WTC11 (cell line): ENCODE results near the gene GRIN1. TPM values are rescaled to one million over a fixed set of nuclear protein-coding genes. Genes with fewer than 3 reads are reported as not detected.

ENCODE experiments used
- ATAC-seq: fragments of 200-7000 bp; cut with Tn5 transposase; 2 replicates; pipeline ENCODE4 v1.10.0; 2021; ENCODE audit warnings: mild to moderate bottlenecking, moderate library complexity
- CTCF ChIA-PET: fragments of 300-600 bp; sonication (Branson Sonifier 250); formaldehyde crosslinking; loops from one replicate; lab custom pipeline; 2021; ENCODE audit warnings: antibody characterized with exemption; lab: Charles Lee
- POLR2A ChIA-PET: fragments of 350-600 bp; sonication (Branson Sonifier 250); formaldehyde crosslinking; loops from one replicate; lab custom pipeline; 2021; ENCODE audit warnings: antibody characterized with exemption; lab: Charles Lee
- DNase-seq: peaks from one replicate; pipeline ENCODE4 v3.0.0; 2021; ENCODE audit warnings: low spot score
- H3K27ac Mint-ChIP-seq: 2 replicates; pipeline ENCODE4 v1.8.0; 2021; ENCODE audit warnings: mixed read lengths
- H3K27me3 Mint-ChIP-seq: 2 replicates; pipeline ENCODE4 v1.8.0; 2021; ENCODE audit warnings: low read depth, mild to moderate bottlenecking, moderate library complexity, mixed read lengths
- H3K36me3 Mint-ChIP-seq: 2 replicates; pipeline ENCODE4 v1.8.0; 2021; ENCODE audit warnings: mixed read lengths
- H3K4me1 Mint-ChIP-seq: 2 replicates; pipeline ENCODE4 v1.8.0; 2022; ENCODE audit warnings: mixed read lengths
- H3K4me3 Mint-ChIP-seq: 2 replicates; pipeline ENCODE4 v1.8.0; 2021; ENCODE audit warnings: mild to moderate bottlenecking, moderate library complexity, mixed read lengths
- H3K9me3 Mint-ChIP-seq: 2 replicates; pipeline ENCODE4 v1.8.0; 2021; ENCODE audit warnings: mixed read lengths
- AFF4 ChIP-seq: sonication (generic); formaldehyde crosslinking; IDR thresholded peaks from 2 replicates; pipeline ENCODE4 v1.8.1; 2023; ENCODE audit warnings: mild to moderate bottlenecking, missing genetic modification reagents, borderline replicate concordance
- CBFB ChIP-seq: sonication (generic); formaldehyde crosslinking; IDR thresholded peaks from 2 replicates; pipeline ENCODE4 v1.8.1; 2022; ENCODE audit warnings: mild to moderate bottlenecking, low read depth, missing genetic modification reagents
- CDX4 ChIP-seq: fragments of 250-450 bp; sonication (Bioruptor Pico); IDR thresholded peaks from 2 replicates; pipeline ENCODE4 v1.9.0; 2021; ENCODE audit warnings: moderate library complexity, mild to moderate bottlenecking, inconsistent platforms, borderline replicate concordance
- CREM ChIP-seq: sonication (generic); formaldehyde crosslinking; IDR thresholded peaks from 2 replicates; pipeline ENCODE4 v1.8.1; 2022; ENCODE audit warnings: mild to moderate bottlenecking, missing genetic modification reagents, moderate library complexity
- E2F5 ChIP-seq: sonication (generic); formaldehyde crosslinking; IDR thresholded peaks from 2 replicates; pipeline ENCODE4 v1.8.1; 2022; ENCODE audit warnings: mild to moderate bottlenecking, moderate library complexity, missing genetic modification reagents
- EMX1 ChIP-seq: fragments of 250-450 bp; sonication (Bioruptor Pico); IDR thresholded peaks from 2 replicates; pipeline ENCODE4 v1.8.0; 2021; ENCODE audit warnings: mild to moderate bottlenecking
- ETV6 ChIP-seq: sonication (generic); formaldehyde crosslinking; IDR thresholded peaks from 2 replicates; pipeline ENCODE4 v1.8.1; 2022; ENCODE audit warnings: mild to moderate bottlenecking, missing genetic modification reagents
- HMGA2 ChIP-seq: fragments of 250-450 bp; sonication (Bioruptor Pico); IDR thresholded peaks from 2 replicates; pipeline ENCODE4 v1.4.0; 2021; ENCODE audit warnings: mild to moderate bottlenecking, moderate library complexity
- IRF2 ChIP-seq: sonication (generic); formaldehyde crosslinking; IDR thresholded peaks from 2 replicates; pipeline ENCODE4 v1.8.0; 2022; ENCODE audit warnings: low read depth, missing genetic modification reagents, borderline replicate concordance
- NFATC4 ChIP-seq: fragments of 250-450 bp; sonication (Bioruptor Pico); IDR thresholded peaks from 2 replicates; pipeline ENCODE4 v1.9.0; 2021; ENCODE audit warnings: mild to moderate bottlenecking
- NFYB ChIP-seq: sonication (generic); formaldehyde crosslinking; conservative IDR thresholded peaks from 2 replicates; pipeline ENCODE4 v1.8.0; 2022; ENCODE audit warnings: low read depth, missing genetic modification reagents
- OVOL2 ChIP-seq: fragments of 250-450 bp; sonication (Bioruptor Pico); IDR thresholded peaks from 2 replicates; pipeline ENCODE4 v1.9.0; 2021; ENCODE audit warnings: mild to moderate bottlenecking, borderline replicate concordance
- PRDM15 ChIP-seq: sonication (generic); formaldehyde crosslinking; IDR thresholded peaks from 2 replicates; pipeline ENCODE4 v1.8.0; 2022; ENCODE audit warnings: missing genetic modification reagents
- PRRX2 ChIP-seq: fragments of 250-450 bp; sonication (Bioruptor Pico); IDR thresholded peaks from 2 replicates; pipeline ENCODE4 v1.8.0; 2021; ENCODE audit warnings: mild to moderate bottlenecking
- SP1 ChIP-seq: sonication (generic); formaldehyde crosslinking; conservative IDR thresholded peaks from 2 replicates; pipeline ENCODE4 v1.8.1; 2022; ENCODE audit warnings: missing genetic modification reagents
- ZNF232 ChIP-seq: sonication (generic); formaldehyde crosslinking; IDR thresholded peaks from 2 replicates; pipeline ENCODE4 v1.8.0; 2022; ENCODE audit warnings: mild to moderate bottlenecking, missing genetic modification reagents
- ZNF396 ChIP-seq: fragments of 250-450 bp; sonication (Bioruptor Pico); IDR thresholded peaks from 2 replicates; pipeline ENCODE4 v1.8.0; 2021; ENCODE audit warnings: mild to moderate bottlenecking, moderate library complexity, borderline replicate concordance
- total RNA-seq: library from RNA; stranded (reverse); gene quantifications from 3 replicates; pipeline ENCODE4 v1.2.3, GENCODE V29; 2021
- TF ChIP-seq, protein P1 (sequence below): sonication (generic); formaldehyde crosslinking; IDR thresholded peaks from 2 replicates; pipeline ENCODE4 v1.8.0; 2022; ENCODE audit warnings: mild to moderate bottlenecking, missing genetic modification reagents
- TF ChIP-seq, protein P2 (sequence below): sonication (generic); formaldehyde crosslinking; IDR thresholded peaks from 2 replicates; pipeline ENCODE4 v1.8.1; 2022; ENCODE audit warnings: low read depth, mild to moderate bottlenecking, moderate library complexity, missing genetic modification reagents, borderline replicate concordance

The GRIN1 gene
- total RNA-seq, 1 experiment from 2014 or later: 4.1 TPM

DNA sequence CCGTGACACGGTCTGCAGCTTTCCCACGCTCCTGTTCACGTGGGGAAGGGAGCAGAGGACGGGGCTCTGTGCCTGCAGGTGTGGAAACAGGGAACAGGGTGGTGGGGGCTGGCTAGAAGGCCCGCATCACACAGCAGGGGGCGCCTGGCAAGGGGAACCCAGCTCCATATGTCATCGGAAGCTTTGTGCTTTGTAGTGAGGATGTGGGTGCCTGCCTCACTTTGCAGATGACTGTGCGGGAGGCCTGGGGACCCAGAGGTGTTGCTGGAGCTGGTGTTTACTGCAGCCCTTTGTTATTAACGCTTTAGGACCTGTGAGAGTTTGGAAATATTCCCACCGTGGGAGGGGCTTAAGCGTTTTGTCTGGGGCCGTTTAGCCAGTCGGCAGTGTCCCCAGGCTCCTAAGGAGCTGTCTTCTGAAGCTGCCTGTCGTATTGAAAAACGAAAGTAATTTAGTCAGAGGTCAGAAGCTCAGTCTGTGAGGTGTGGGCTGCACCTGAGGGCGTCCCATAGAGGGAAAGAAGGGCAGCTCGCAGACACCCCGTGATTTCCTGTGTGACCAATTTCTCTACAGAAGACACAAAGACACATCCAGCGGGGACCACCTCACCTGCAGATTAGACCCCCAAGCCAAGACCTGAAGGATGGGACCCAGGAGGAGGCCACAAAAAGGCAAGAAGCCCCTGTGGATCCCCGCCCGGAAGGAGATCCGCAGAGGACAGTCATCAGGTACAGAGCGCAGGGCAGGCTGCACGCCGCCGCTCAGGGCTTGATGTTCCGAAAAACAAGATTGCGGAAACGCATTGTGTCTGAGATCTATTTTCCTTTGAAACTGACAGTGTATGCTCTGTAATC, 43.1 kb upstream of the GRIN1 start:
- DNase-seq (no peak), ATAC-seq (no peak)
- CTCF ChIA-PET: interaction anchor here (1.2 to 3.4 kb wide), 4 partner anchors 28 to 141 kb away, joined by 3 to 9 read pairs (median 4); no protein-coding TSS in a partner anchor
- Mint-ChIP-seq H3K27ac (no peak overlapping the region), H3K4me3 (no peak overlapping the region), H3K36me3 (peaks cover 33% of the 10 kb centered on the region), H3K27me3 (no peaks in the 10 kb centered on the region), H3K4me1 (no peaks in the 10 kb centered on the region), H3K9me3 (no peaks in the 10 kb centered on the region)
- TF ChIP-seq E2F5 (CRISPR knock-in tag): no peak
- TF ChIP-seq EMX1: no peak
- TF ChIP-seq, protein P1, sequence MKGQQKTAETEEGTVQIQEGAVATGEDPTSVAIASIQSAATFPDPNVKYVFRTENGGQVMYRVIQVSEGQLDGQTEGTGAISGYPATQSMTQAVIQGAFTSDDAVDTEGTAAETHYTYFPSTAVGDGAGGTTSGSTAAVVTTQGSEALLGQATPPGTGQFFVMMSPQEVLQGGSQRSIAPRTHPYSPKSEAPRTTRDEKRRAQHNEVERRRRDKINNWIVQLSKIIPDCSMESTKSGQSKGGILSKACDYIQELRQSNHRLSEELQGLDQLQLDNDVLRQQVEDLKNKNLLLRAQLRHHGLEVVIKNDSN (CRISPR knock-in tag): no peak
- TF ChIP-seq, protein P2, sequence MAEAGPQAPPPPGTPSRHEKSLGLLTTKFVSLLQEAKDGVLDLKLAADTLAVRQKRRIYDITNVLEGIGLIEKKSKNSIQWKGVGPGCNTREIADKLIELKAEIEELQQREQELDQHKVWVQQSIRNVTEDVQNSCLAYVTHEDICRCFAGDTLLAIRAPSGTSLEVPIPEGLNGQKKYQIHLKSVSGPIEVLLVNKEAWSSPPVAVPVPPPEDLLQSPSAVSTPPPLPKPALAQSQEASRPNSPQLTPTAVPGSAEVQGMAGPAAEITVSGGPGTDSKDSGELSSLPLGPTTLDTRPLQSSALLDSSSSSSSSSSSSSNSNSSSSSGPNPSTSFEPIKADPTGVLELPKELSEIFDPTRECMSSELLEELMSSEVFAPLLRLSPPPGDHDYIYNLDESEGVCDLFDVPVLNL (CRISPR knock-in tag): no peak
- no peak for TF ChIP-seq PRRX2
- TF ChIP-seq NFATC4 (CRISPR knock-in tag): no peak
- TF ChIP-seq CDX4 (CRISPR knock-in tag): no peak
- TF ChIP-seq ETV6: no peak
- no peak for TF ChIP-seq ZNF396 (CRISPR knock-in tag)
- no peak for TF ChIP-seq OVOL2
- TF ChIP-seq PRDM15 (CRISPR knock-in tag): no peak
- no peak for TF ChIP-seq CBFB (CRISPR knock-in tag)
- POLR2A ChIA-PET: no interaction called here

GRCh38 chr9:137096785-137097546, 42.0 kb upstream of the GRIN1 start:
- Mint-ChIP-seq H3K4me3 (no peak overlapping the region), H3K9me3 (no peaks in the 10 kb centered on the region), H3K27ac (0 out of 2 replicates have a peak overlapping the region, but pooled peaks have one; percentile 57), H3K27me3 (no peaks in the 10 kb centered on the region), H3K36me3 (peaks cover 30% of the 10 kb centered on the region), H3K4me1 (no peaks in the 10 kb centered on the region)
- no peak for TF ChIP-seq ZNF232 (CRISPR knock-in tag)
- no peak for TF ChIP-seq CREM (CRISPR knock-in tag)
- no peak for TF ChIP-seq HMGA2 (CRISPR knock-in tag)
- TF ChIP-seq IRF2 (CRISPR knock-in tag): no peak
- TF ChIP-seq, protein P1 (CRISPR knock-in tag): no peak
- TF ChIP-seq EMX1: no peak
- no peak for TF ChIP-seq AFF4 (CRISPR knock-in tag)
- no peak for TF ChIP-seq SP1 (CRISPR knock-in tag)
- no peak for TF ChIP-seq NFYB (CRISPR knock-in tag)
- ATAC-seq: no peak
- ChIA-PET CTCF (interaction anchor here (1.2 to 3.4 kb wide), 2 partner anchors 62 to 139 kb away, joined by 4 to 9 read pairs; no protein-coding TSS in a partner anchor), POLR2A (no interaction called here)
- no peak for DNase-seq
